MM.1S (cell line): ENCODE measurements around the gene RDH12.

Experiments used
- DNase-seq: peaks from one replicate; pipeline ENCODE4 v3.0.0-alpha.2; 2015
- H2AFZ ChIP-seq: fragments of 300-600 bp; sonication (generic); 2 replicates; pipeline ENCODE4 v1.6.0; 2016; ENCODE audit warnings: antibody characterized with exemption, low read length
- H3F3A ChIP-seq: fragments of 300-600 bp; sonication (generic); 2 replicates; pipeline ENCODE4 v1.6.1; 2016; ENCODE audit warnings: mild to moderate bottlenecking, antibody characterized with exemption, low read length, moderate library complexity, mixed read lengths; ENCODE audit not compliant: insufficient read depth
- H3K27ac ChIP-seq: fragments of 300-600 bp; sonication (generic); 2 replicates; pipeline ENCODE4 v1.5.1; 2016; ENCODE audit warnings: mild to moderate bottlenecking, low read length
- H3K27me3 ChIP-seq: fragments of 300-600 bp; sonication (generic); replicated peaks from 2 replicates; pipeline ENCODE4 v1.6.0; 2016; ENCODE audit warnings: low read length; ENCODE audit not compliant: insufficient read depth
- H3K36me3 ChIP-seq: fragments of 300-600 bp; sonication (generic); replicated peaks from 2 replicates; pipeline ENCODE4 v1.6.1; 2016; ENCODE audit warnings: mild to moderate bottlenecking, low read length, mixed read lengths; ENCODE audit not compliant: insufficient read depth
- H3K4me1 ChIP-seq: fragments of 300-600 bp; sonication (generic); 2 replicates; pipeline ENCODE4 v1.6.1; 2016; ENCODE audit warnings: low read length, mixed read lengths
- H3K4me2 ChIP-seq: fragments of 300-600 bp; sonication (generic); 2 replicates; pipeline ENCODE4 v1.6.0; 2016; ENCODE audit warnings: low read depth, low read length
- H3K4me3 ChIP-seq: fragments of 300-600 bp; sonication (generic); 2 replicates; pipeline ENCODE4 v1.5.1; 2016; ENCODE audit warnings: low read length, mixed read lengths
- H3K79me2 ChIP-seq: fragments of 300-600 bp; sonication (generic); 2 replicates; pipeline ENCODE4 v1.6.1; 2016; ENCODE audit warnings: mixed run types, low read length, mixed read lengths
- H3K9ac ChIP-seq: fragments of 300-600 bp; sonication (generic); 2 replicates; pipeline ENCODE4 v1.6.1; 2016; ENCODE audit warnings: low read length, mixed read lengths
- H3K9me2 ChIP-seq: fragments of 300-600 bp; sonication (generic); replicated peaks from 2 replicates; pipeline ENCODE4 v1.6.1; 2016; ENCODE audit warnings: mild to moderate bottlenecking, low read length, mixed read lengths; ENCODE audit not compliant: insufficient read depth
- H3K9me3 ChIP-seq: fragments of 300-600 bp; sonication (generic); replicated peaks from 2 replicates; pipeline ENCODE4 v1.6.1; 2016; ENCODE audit warnings: mild to moderate bottlenecking, low read length, mixed read lengths; ENCODE audit not compliant: insufficient read depth
- H4K20me1 ChIP-seq: fragments of 300-600 bp; sonication (generic); 2 replicates; pipeline ENCODE4 v1.6.1; 2016; ENCODE audit warnings: mild to moderate bottlenecking, low read length, moderate library complexity, mixed read lengths; ENCODE audit not compliant: insufficient read depth
- CTCF ChIP-seq: fragments of 300-600 bp; sonication (generic); IDR thresholded peaks from 2 replicates; pipeline ENCODE4 v1.5.1; 2016; ENCODE audit warnings: antibody characterized with exemption, low read length, mixed read lengths
- EZH2 ChIP-seq: fragments of 300-600 bp; sonication (generic); optimal IDR thresholded peaks from 2 replicates; pipeline ENCODE3; 2017; ENCODE audit warnings: low read depth, mild to moderate bottlenecking, antibody characterized with exemption, low read length, mixed read lengths
- EZH2phosphoT487 ChIP-seq: fragments of 300-600 bp; sonication (generic); IDR thresholded peaks from 2 replicates; pipeline ENCODE4 v1.6.1; 2018; ENCODE audit warnings: antibody characterized with exemption, low read length

Gene RDH12

GRCh38 chr14:67749341-67750084, 47.8 kb downstream of the RDH12 start:
- DNase-seq = no peak

GRCh38 chr14:67756496-67756895, 54.8 kb downstream of the RDH12 start:
- no peaks in the 10 kb centered on the region for H3K4me1 ChIP-seq
- H3K9ac ChIP-seq = no peak overlapping the region
- no peak overlapping the region for H3K27ac ChIP-seq
- no peaks in the 10 kb centered on the region for H3K9me2 ChIP-seq
- H3K27me3 ChIP-seq = no peaks in the 10 kb centered on the region
- TF ChIP-seq CTCF = no peak
- TF ChIP-seq EZH2phosphoT487 = no peak
- TF ChIP-seq EZH2 = no peak
- no peaks in the 10 kb centered on the region for H3K79me2 ChIP-seq
- H2AFZ ChIP-seq = no peak overlapping the region
- H3K9me3 ChIP-seq = no peaks in the 10 kb centered on the region
- H3F3A ChIP-seq = no peaks in the 10 kb centered on the region
- no peak overlapping the region for H3K4me2 ChIP-seq
- no peak for DNase-seq
- H3K4me3 ChIP-seq = no peak overlapping the region
- no peaks in the 10 kb centered on the region for H4K20me1 ChIP-seq
- H3K36me3 ChIP-seq = no peaks in the 10 kb centered on the region

More at GRCh38 chr14:67749341-67750084, 47.8 kb downstream of the RDH12 start:
- no peaks in the 10 kb centered on the region for H3K79me2 ChIP-seq
- no peak overlapping the region for H3K4me3 ChIP-seq
- H3K9ac ChIP-seq = no peak overlapping the region
- no peak overlapping the region for H3K27ac ChIP-seq
- H3K4me2 ChIP-seq = no peak overlapping the region
- H3F3A ChIP-seq = no peaks in the 10 kb centered on the region
- no peaks in the 10 kb centered on the region for H3K9me3 ChIP-seq
- no peaks in the 10 kb centered on the region for H3K4me1 ChIP-seq
- TF ChIP-seq EZH2 (no peak), EZH2phosphoT487 (no peak), CTCF (no peak)
- no peaks in the 10 kb centered on the region for H3K9me2 ChIP-seq
- no peaks in the 10 kb centered on the region for H3K27me3 ChIP-seq
- H4K20me1 ChIP-seq = no peaks in the 10 kb centered on the region
- H3K36me3 ChIP-seq = no peaks in the 10 kb centered on the region
- H2AFZ ChIP-seq = no peak overlapping the region

GRCh38 chr14:67757175-67757574, 55.5 kb downstream of the RDH12 start:
- no peak overlapping the region for H3K4me3 ChIP-seq
- H3K27me3 ChIP-seq = no peaks in the 10 kb centered on the region
- no peaks in the 10 kb centered on the region for H3K36me3 ChIP-seq
- H4K20me1 ChIP-seq = no peaks in the 10 kb centered on the region
- H3K4me2 ChIP-seq = no peak overlapping the region
- no peak overlapping the region for H2AFZ ChIP-seq
- no peak for DNase-seq
- H3K9me3 ChIP-seq = no peaks in the 10 kb centered on the region
- no peak for TF ChIP-seq EZH2
- no peak for TF ChIP-seq CTCF
- no peak for TF ChIP-seq EZH2phosphoT487
- no peak overlapping the region for H3K9ac ChIP-seq
- no peaks in the 10 kb centered on the region for H3K9me2 ChIP-seq
- H3K27ac ChIP-seq = no peak overlapping the region
- H3K79me2 ChIP-seq = no peaks in the 10 kb centered on the region
- no peaks in the 10 kb centered on the region for H3K4me1 ChIP-seq
- no peaks in the 10 kb centered on the region for H3F3A ChIP-seq
